IMR-90 (cell line): ENCODE data around the gene ARAP1. TPM values are rescaled to one million over a fixed set of nuclear protein-coding genes. Genes with fewer than 3 reads are reported as not detected.

Experiments
- ATAC-seq: fragments of 200-7000 bp; cut with Tn5 transposase; 2 replicates; pipeline ENCODE4 v1.9.1; 2020; ENCODE audit warnings: low read depth, mild to moderate bottlenecking, moderate library complexity
- BruUV-seq: library from RNA; stranded (reverse); fragments of 400-500 nt; replicated peaks from 2 replicates; lab custom pipeline; 2021; lab: Mats Ljungman, UMichigan
- CTCF ChIA-PET: fragments of 300-600 bp; formaldehyde crosslinking; extraction: SDS; loops from one replicate; lab custom pipeline; 2021; ENCODE audit warnings: antibody characterized with exemption; lab: Yijun Ruan, JAX
- POLR2A ChIA-PET: fragments of 300-600 bp; sonication (Branson Sonifier 250); formaldehyde crosslinking; loops from one replicate; lab custom pipeline; 2022; ENCODE audit warnings: antibody characterized with exemption; ENCODE audit not compliant: unreplicated experiment; lab: Charles Lee
- DNase-seq: peaks from one replicate; pipeline ENCODE4 v3.0.0; 2013
- H2AFZ ChIP-seq: replicated peaks from 2 replicates; pipeline ENCODE3; 2013; ENCODE audit warnings: low read length, mild to moderate bottlenecking; ENCODE audit not compliant: poor library complexity
- H2AK5ac ChIP-seq: 2 replicates; pipeline ENCODE4 v1.6.1; 2013; ENCODE audit warnings: low read depth, low read length, inconsistent platforms
- H2AK9ac ChIP-seq: replicated peaks from 2 replicates; pipeline ENCODE3; 2013; ENCODE audit warnings: mild to moderate bottlenecking, low read depth, low read length, moderate library complexity; ENCODE audit not compliant: poor library complexity
- H2BK120ac ChIP-seq: 2 replicates; pipeline ENCODE4 v1.6.1; 2013; ENCODE audit warnings: low read depth, low read length, inconsistent platforms
- H2BK15ac ChIP-seq: 3 replicates; pipeline ENCODE4 v1.6.1; 2013; ENCODE audit warnings: low read depth, low read length, inconsistent platforms
- H2BK20ac ChIP-seq: 2 replicates; pipeline ENCODE4 v1.6.1; 2013; ENCODE audit warnings: low read depth, mild to moderate bottlenecking, inconsistent platforms, low read length, moderate library complexity
- H2BK5ac ChIP-seq: 2 replicates; pipeline ENCODE4 v1.6.1; 2013; ENCODE audit warnings: mild to moderate bottlenecking, low read depth, low read length, inconsistent platforms; ENCODE audit not compliant: poor library complexity, severe bottlenecking
- H3K14ac ChIP-seq: replicated peaks from 2 replicates; pipeline ENCODE4 v1.6.1; 2013; ENCODE audit warnings: low read depth, low read length, inconsistent platforms
- H3K18ac ChIP-seq: 2 replicates; pipeline ENCODE4 v1.6.1; 2013; ENCODE audit warnings: low read depth, low read length, control low read depth
- H3K23ac ChIP-seq: 2 replicates; pipeline ENCODE4 v1.6.1; 2013; ENCODE audit warnings: low read depth, low read length, inconsistent platforms
- H3K27ac ChIP-seq: 2 replicates; pipeline ENCODE4 v1.5.1; 2013; ENCODE audit warnings: mild to moderate bottlenecking, control low read depth, low read length; ENCODE audit not compliant: insufficient read depth
- H3K27me3 ChIP-seq: 2 replicates; pipeline ENCODE4 v1.6.1; 2013; ENCODE audit warnings: low read length; ENCODE audit not compliant: control insufficient read depth, insufficient read depth
- H3K36me3 ChIP-seq: 2 replicates; pipeline ENCODE4 v1.6.1; 2013; ENCODE audit warnings: low read length, mixed read lengths; ENCODE audit not compliant: control insufficient read depth, insufficient read depth
- H3K4ac ChIP-seq: 2 replicates; pipeline ENCODE4 v1.6.1; 2013; ENCODE audit warnings: low read depth, low read length, inconsistent platforms
- H3K4me1 ChIP-seq: 2 replicates; pipeline ENCODE4 v1.6.1; 2013; ENCODE audit warnings: low read length, mixed read lengths; ENCODE audit not compliant: control insufficient read depth, insufficient read depth
- H3K4me2 ChIP-seq: 2 replicates; pipeline ENCODE4 v1.6.1; 2013; ENCODE audit warnings: low read depth, mild to moderate bottlenecking, control low read depth, low read length, moderate library complexity
- H3K4me3 ChIP-seq: 2 replicates; pipeline ENCODE4 v1.5.1; 2013; ENCODE audit warnings: low read depth, mild to moderate bottlenecking, control low read depth, low read length, moderate library complexity; ENCODE audit not compliant: insufficient read depth
- H3K56ac ChIP-seq: 2 replicates; pipeline ENCODE4 v1.6.1; 2013; ENCODE audit warnings: low read length, inconsistent platforms; ENCODE audit not compliant: insufficient read depth; ENCODE audit errors: extremely low read depth
- H3K79me1 ChIP-seq, 2 experiments: 2 replicates each; pipeline ENCODE4 v1.6.1; 2013; ENCODE audit warnings: low read length in 2 of 2, inconsistent platforms in 1 of 2, low read depth in 1 of 2
- H3K9ac ChIP-seq: 2 replicates; pipeline ENCODE4 v1.6.1; 2013; ENCODE audit warnings: low read depth, low read length, control low read depth
- H3K9me1 ChIP-seq: 2 replicates; pipeline ENCODE4 v1.6.1; 2013; ENCODE audit warnings: low read length, inconsistent platforms; ENCODE audit not compliant: insufficient read depth
- H3K9me3 ChIP-seq: 2 replicates; pipeline ENCODE4 v1.6.1; 2013; ENCODE audit warnings: low read length; ENCODE audit not compliant: control insufficient read depth, insufficient read depth
- H4K20me1 ChIP-seq: 2 replicates; pipeline ENCODE4 v1.6.1; 2013; ENCODE audit warnings: low read length, inconsistent platforms; ENCODE audit not compliant: insufficient read depth
- H4K5ac ChIP-seq: 2 replicates; pipeline ENCODE4 v1.6.1; 2013; ENCODE audit warnings: mild to moderate bottlenecking, low read depth, low read length, control low read depth
- H4K8ac ChIP-seq, 2 experiments: 2 replicates each; pipeline ENCODE4 v1.6.1; 2013; ENCODE audit warnings: low read depth in 2 of 2, low read length in 2 of 2, control low read depth in 1 of 2, inconsistent platforms in 1 of 2
- H4K91ac ChIP-seq: 2 replicates; pipeline ENCODE4 v1.6.1; 2013; ENCODE audit warnings: low read depth, low read length, inconsistent platforms; ENCODE audit not compliant: insufficient read depth
- BHLHE40 ChIP-seq: fragments of 150-350 bp; IDR thresholded peaks from 2 replicates; pipeline ENCODE4 v1.6.1; 2016; ENCODE audit warnings: mild to moderate bottlenecking, low read depth, low read length
- FOS ChIP-seq: fragments of 150-350 bp; IDR thresholded peaks from 2 replicates; pipeline ENCODE4 v1.6.1; 2016; ENCODE audit warnings: low read depth, low read length
- RFX5 ChIP-seq: IDR thresholded peaks from 2 replicates; pipeline ENCODE4 v1.8.0; 2012; ENCODE audit warnings: low read depth, mild to moderate bottlenecking, low read length, moderate library complexity
- SMC3 ChIP-seq: fragments of 150-350 bp; IDR thresholded peaks from 2 replicates; pipeline ENCODE4 v1.6.1; 2016; ENCODE audit warnings: low read depth, mild to moderate bottlenecking, antibody characterized with exemption, low read length, moderate library complexity
- WGBS, 2 experiments: methylation state at CpG; one replicate each; pipeline versions ENCODE4 v1.1.5 to v1.1.7; 2013; ENCODE audit warnings: missing lambda C conversion rate in 2 of 2; ENCODE audit not compliant: insufficient read length in 1 of 2; ENCODE audit errors: extremely low coverage in 2 of 2; 5-methylcytosine and 5-hydroxymethylcytosine counted together
- dilution Hi-C: fragments of 300-500 bp; cut with HindIII; formaldehyde crosslinking; loops from one replicate; pipeline ENCODE4 v1.14.3; 2018; ENCODE audit warnings: low sequenced_read_pairs; ENCODE audit not compliant: unreplicated experiment
- in situ Hi-C: fragments of 300-500 bp; cut with MboI; formaldehyde crosslinking; loops from 3 replicates; pipeline ENCODE4 v1.14.3; 2019; ENCODE audit warnings: low sequenced_read_pairs, inconsistent platforms, mixed read lengths
- intact Hi-C: fragments of 100-400 bp; cut with micrococcal nuclease; formaldehyde crosslinking; loops from 2 replicates; pipeline ENCODE4 v1.10.0; 2022
- polyA plus RNA-seq, 3 experiments: library from polyadenylated mRNA; depleted of rRNA; stranded (reverse); fragments of >200 nt; gene quantifications; 2 replicates each; pipeline ENCODE4 v1.2.3, GENCODE V29; 2012; ENCODE audit warnings: low replicate concordance in 1 of 3
- total RNA-seq: library from RNA; depleted of rRNA; stranded (reverse); fragments of >200 nt; gene quantifications from 2 replicates; pipeline ENCODE4 v1.2.3, GENCODE V29; 2012

ARAP1 gene
- total and polyA plus RNA-seq, 2 of the 4 experiments (the other 2 are of a cell fraction), result 37.6 to 63.1 TPM

- Histone ChIP-seq H3K36me3 (no peaks in the 10 kb centered on the region), H3K4ac (peak overlapping the region; percentile 37; the same call in 1 of the 2 replicates), H3K27me3 (no peaks in the 10 kb centered on the region), H3K27ac (no peak overlapping the region), H2AFZ (peak overlapping the region; percentile 79), H3K9me3 (peaks cover 5% of the 10 kb centered on the region; the same call in 1 of the 2 replicates), H3K18ac (no peak overlapping the region), H3K9me1 (peaks cover 16% of the 10 kb centered on the region), H3K56ac (no peak overlapping the region), H4K5ac (no peak overlapping the region), H4K20me1 (no peaks in the 10 kb centered on the region), H2BK120ac (peak overlapping the region; percentile 36; the same call in 1 of the 2 replicates), H2AK9ac (peak overlapping the region; percentile 12), H3K79me1 (peaks cover 0 to 12% of the 10 kb centered on the region in 2 experiments; a peak in 1 of 4 replicates), H3K9ac (no peak overlapping the region), H2AK5ac (peak overlapping the region; percentile 55), H4K91ac (peak overlapping the region; percentile 10; the same call in 1 of the 2 replicates), H2BK15ac (peak overlapping the region; percentile 9; the same call in 1 of the 3 replicates), H2BK20ac (no peak overlapping the region), H3K23ac (no peak overlapping the region), H2BK5ac (no peak overlapping the region), H3K4me2 (peak overlapping the region; percentile 4; the same call in 1 of the 2 replicates), H4K8ac (peak overlapping the region in 1 of 2 experiments; percentile 44; a peak in 1 of 4 replicates), H3K14ac (0 out of 2 replicates have a peak overlapping the region, but pooled peaks have one; percentile 34), H3K4me1 (peaks cover 13% of the 10 kb centered on the region), H3K4me3 (no peak overlapping the region)
- intact Hi-C loops, result loop anchor here (1.0 kb wide), 1 partner anchor 14 kb away; no protein-coding TSS in a partner anchor
- dilution Hi-C loops, result no loop called here
- in situ Hi-C loops, result no loop called here
- no TSS peak for BruUV-seq
- no CpG with 5 or more reads among the region's 8 CpGs for WGBS, 2 experiments
- ChIA-PET POLR2A (no interaction called here), CTCF (interaction anchor here (1.3 kb wide), 1 partner anchor 34 kb away, joined by 4 read pairs; no protein-coding TSS in a partner anchor)
- DNase-seq (no peak), ATAC-seq (no peak)
- TF ChIP-seq BHLHE40 (no peak), RFX5 (no peak), SMC3 (no peak), FOS (no peak)
Observed at GRCh38 chr11:72759468-72759985, 7.3 kb upstream of the ARAP1 start.
